GM23248 (cell line): ENCODE data around the gene DPY19L3. TPM values are rescaled to one million over a fixed set of nuclear protein-coding genes. Genes with fewer than 3 reads are reported as not detected.
A peak's percentile ranks its signal among the peaks of the same experiment; 100 is the strongest.

ENCODE experiments used
- DNase-seq: peaks from one replicate; pipeline ENCODE4 v3.0.0-alpha.2; 2015
- H2AFZ ChIP-seq: fragments of 200-600 bp; sonication (generic); 2 replicates; pipeline ENCODE4 v1.6.1; 2016; ENCODE audit warnings: antibody characterized with exemption
- H3F3A ChIP-seq: fragments of 200-600 bp; sonication (generic); 2 replicates; pipeline ENCODE4 v1.6.1; 2016; ENCODE audit warnings: mild to moderate bottlenecking, antibody characterized with exemption, mixed run types; ENCODE audit not compliant: insufficient read depth
- H3K27ac ChIP-seq: fragments of 200-600 bp; sonication (generic); 2 replicates; pipeline ENCODE4 v1.5.1; 2016; ENCODE audit warnings: mild to moderate bottlenecking
- H3K27me3 ChIP-seq: fragments of 200-600 bp; sonication (generic); replicated peaks from 2 replicates; pipeline ENCODE4 v1.6.1; 2016; ENCODE audit warnings: mild to moderate bottlenecking; ENCODE audit not compliant: insufficient read depth
- H3K36me3 ChIP-seq: fragments of 200-600 bp; sonication (generic); 2 replicates; pipeline ENCODE4 v1.6.1; 2016; ENCODE audit warnings: low read depth, mild to moderate bottlenecking
- H3K4me1 ChIP-seq: fragments of 200-600 bp; sonication (generic); 2 replicates; pipeline ENCODE4 v1.6.1; 2016; ENCODE audit warnings: mild to moderate bottlenecking; ENCODE audit not compliant: insufficient read depth
- H3K4me2 ChIP-seq: fragments of 200-600 bp; sonication (generic); one replicate; pipeline ENCODE4 v1.6.1; 2016; ENCODE audit warnings: mild to moderate bottlenecking; ENCODE audit not compliant: unreplicated experiment
- H3K4me3 ChIP-seq: fragments of 200-600 bp; sonication (generic); 2 replicates; pipeline ENCODE4 v1.5.1; 2016; ENCODE audit warnings: mild to moderate bottlenecking
- H3K79me2 ChIP-seq: fragments of 200-600 bp; sonication (generic); 2 replicates; pipeline ENCODE4 v1.6.1; 2016; ENCODE audit warnings: mild to moderate bottlenecking; ENCODE audit not compliant: insufficient read depth
- H3K9ac ChIP-seq: fragments of 200-600 bp; sonication (generic); 2 replicates; pipeline ENCODE4 v1.6.1; 2016; ENCODE audit warnings: mild to moderate bottlenecking
- H3K9me2 ChIP-seq: fragments of 200-600 bp; sonication (generic); 2 replicates; pipeline ENCODE4 v1.6.1; 2016; ENCODE audit warnings: mixed run types, mild to moderate bottlenecking, moderate library complexity; ENCODE audit not compliant: insufficient read depth
- H3K9me3 ChIP-seq: fragments of 200-600 bp; sonication (generic); one replicate; pipeline ENCODE4 v1.6.1; 2017; ENCODE audit warnings: low read depth
- H4K20me1 ChIP-seq: fragments of 200-600 bp; sonication (generic); 2 replicates; pipeline ENCODE4 v1.6.0; 2016; ENCODE audit not compliant: insufficient read depth
- EZH2 ChIP-seq: fragments of 200-600 bp; sonication (generic); IDR thresholded peaks from 2 replicates; pipeline ENCODE4 v1.6.1; 2018; ENCODE audit warnings: antibody characterized with exemption, mild to moderate bottlenecking; ENCODE audit not compliant: insufficient read depth, poor library complexity, severe bottlenecking
- EZH2phosphoT487 ChIP-seq: fragments of 200-600 bp; sonication (generic); IDR thresholded peaks from 2 replicates; pipeline ENCODE4 v1.6.1; 2018; ENCODE audit warnings: antibody characterized with exemption, moderate library complexity, mild to moderate bottlenecking, low read depth; ENCODE audit not compliant: insufficient read depth
- WGBS, 2 experiments: methylation state at CpG; one replicate each; pipeline ENCODE4 v1.1.6; 2015 to 2017; ENCODE audit warnings: low lambda C conversion rate in 2 of 2, low coverage in 1 of 2; ENCODE audit errors: missing lambda C conversion rate in 2 of 2; 5-methylcytosine and 5-hydroxymethylcytosine counted together
- in situ Hi-C: fragments of 300-500 bp; cut with MboI; formaldehyde crosslinking; loops from 2 replicates; pipeline ENCODE4 v1.15.0; 2020
- polyA plus RNA-seq: library from polyadenylated mRNA; unstranded; fragments of >200 nt; fragmentation: Nextera tagmentation; extraction: Ambion mirVana; gene quantifications from 2 replicates; pipeline ENCODE4 v1.2.1, GENCODE V29; 2016
- total RNA-seq: library from RNA; depleted of rRNA; stranded (reverse); fragments of >200 nt; shearing (Covaris generic); gene quantifications from 2 replicates; pipeline ENCODE4 v1.2.3, GENCODE V29; 2014

Gene DPY19L3
- total and polyA plus RNA-seq, 2 experiments from 2014 or later = 7.6 to 15.3 TPM

DNA sequence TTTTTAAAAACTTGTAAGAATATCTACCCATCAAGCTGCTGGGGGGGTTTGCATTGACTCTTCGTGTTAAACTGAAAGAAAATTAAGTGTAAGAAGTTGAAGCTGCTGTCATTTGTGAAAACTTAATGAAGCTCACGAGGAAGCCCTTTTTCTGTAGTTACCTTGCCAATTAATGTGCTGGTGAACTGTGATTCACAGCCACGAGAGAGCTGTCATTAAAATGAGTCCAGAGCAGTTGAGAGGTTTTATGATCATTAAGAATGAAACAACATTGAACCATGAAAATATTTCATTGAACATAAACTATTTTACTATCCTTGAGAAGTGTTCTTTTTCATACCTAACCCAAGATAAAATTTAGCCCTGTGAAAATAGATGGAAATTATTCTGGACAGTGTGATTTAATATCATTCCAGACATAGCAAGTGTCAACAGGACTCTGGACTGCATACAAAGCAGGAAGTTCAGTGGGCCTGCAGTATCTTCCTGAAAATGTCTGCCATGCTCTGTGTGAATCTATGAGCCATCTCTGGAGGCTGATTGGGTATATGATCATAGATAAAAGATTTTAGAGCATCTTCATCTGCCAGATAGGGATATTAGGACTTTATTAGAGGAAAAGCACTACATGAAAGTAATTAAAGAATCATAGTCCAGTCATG is 53.8 kb downstream of the DPY19L3 start:
- no peak overlapping the region for H3K4me2 ChIP-seq
- no peaks in the 10 kb centered on the region for H3K27me3 ChIP-seq
- no peak overlapping the region for H3K4me3 ChIP-seq
- H3K9ac ChIP-seq = no peak overlapping the region
- H3K4me1 ChIP-seq = no peaks in the 10 kb centered on the region
- WGBS, 2 experiments = 75 to 80% methylated on average over 3 of the region's 3 CpGs
- no peak for TF ChIP-seq EZH2
- no peak for TF ChIP-seq EZH2phosphoT487
- no peaks in the 10 kb centered on the region for H4K20me1 ChIP-seq
- H3K9me3 ChIP-seq = no peaks in the 10 kb centered on the region
- H2AFZ ChIP-seq = no peak overlapping the region
- peaks cover 26% of the 10 kb centered on the region for H3K36me3 ChIP-seq
- no peak overlapping the region for H3K27ac ChIP-seq
- no peak for DNase-seq
- H3K9me2 ChIP-seq = no peaks in the 10 kb centered on the region
- in situ Hi-C loops = no loop called here
- H3F3A ChIP-seq = no peaks in the 10 kb centered on the region
- no peaks in the 10 kb centered on the region for H3K79me2 ChIP-seq

DNA sequence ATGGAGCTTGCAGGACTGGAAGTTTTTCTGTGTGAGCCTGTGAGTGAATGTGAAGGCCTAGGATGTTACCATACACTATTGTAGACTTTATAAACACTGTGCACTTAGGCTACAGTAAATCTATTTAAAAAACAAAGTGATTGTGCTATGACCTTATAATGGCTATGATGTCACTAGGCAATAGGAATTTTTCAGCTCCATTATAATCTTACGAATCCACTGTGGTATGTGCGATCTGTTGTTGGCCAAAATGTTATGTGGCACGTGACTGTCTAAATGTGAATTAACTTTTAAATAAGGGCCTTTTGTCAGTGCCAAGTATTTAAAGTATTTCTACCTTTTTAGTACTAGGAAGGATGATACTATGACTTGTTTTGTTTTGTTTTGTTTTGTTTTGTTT is 54.9 kb downstream of the DPY19L3 start:
- WGBS, 2 experiments = 89 to 90% methylated on average over 3 of the region's 3 CpGs
- H3K9me3 ChIP-seq = no peaks in the 10 kb centered on the region

DNA sequence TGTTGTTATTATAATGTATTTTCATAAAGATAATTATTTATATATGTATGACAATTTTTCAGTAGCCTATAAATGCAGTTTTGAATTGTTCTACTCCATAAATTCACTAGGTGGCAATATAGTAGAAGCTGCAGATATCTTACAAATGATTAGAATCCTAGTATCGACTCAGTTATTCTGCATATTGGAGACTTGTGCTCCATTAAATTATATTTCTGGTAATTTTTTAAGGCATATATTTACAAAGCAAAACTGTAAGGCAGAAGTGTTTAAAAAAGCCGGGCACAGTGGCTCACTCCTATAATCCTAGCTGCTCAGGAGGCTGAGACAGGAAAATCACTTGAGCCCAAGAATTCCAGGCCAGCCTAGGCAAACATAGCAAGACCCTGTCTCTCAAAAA is 58.7 kb downstream of the DPY19L3 start:
- H2AFZ ChIP-seq = no peak overlapping the region
- in situ Hi-C loops = no loop called here
- no peaks in the 10 kb centered on the region for H3K9me3 ChIP-seq
- H3K27me3 ChIP-seq = no peaks in the 10 kb centered on the region
- H3K9ac ChIP-seq = no peak overlapping the region
- H3K9me2 ChIP-seq = no peaks in the 10 kb centered on the region
- H3K27ac ChIP-seq = no peak overlapping the region
- no peak overlapping the region for H3K4me2 ChIP-seq
- WGBS, 2 experiments = 80 to 84% methylated on average over 2 of the region's 2 CpGs
- peak; percentile 24 for DNase-seq
- peaks cover 14% of the 10 kb centered on the region; the same call in 1 of the 2 replicates for H3K36me3 ChIP-seq
- no peaks in the 10 kb centered on the region for H4K20me1 ChIP-seq
- H3K79me2 ChIP-seq = no peaks in the 10 kb centered on the region
- no peak for TF ChIP-seq EZH2phosphoT487
- TF ChIP-seq EZH2 = no peak
- no peak overlapping the region for H3K4me3 ChIP-seq
- no peaks in the 10 kb centered on the region for H3F3A ChIP-seq
- H3K4me1 ChIP-seq = no peaks in the 10 kb centered on the region

More for the DNA sequence above, 54.9 kb downstream of the DPY19L3 start:
- H4K20me1 ChIP-seq = no peaks in the 10 kb centered on the region
- peaks cover 25% of the 10 kb centered on the region for H3K36me3 ChIP-seq
- H2AFZ ChIP-seq = no peak overlapping the region
- H3K9ac ChIP-seq = no peak overlapping the region
- no peak for DNase-seq
- no peaks in the 10 kb centered on the region for H3F3A ChIP-seq
- no peaks in the 10 kb centered on the region for H3K4me1 ChIP-seq
- no peaks in the 10 kb centered on the region for H3K79me2 ChIP-seq
- no peak for TF ChIP-seq EZH2phosphoT487
- no peak for TF ChIP-seq EZH2
- no peak overlapping the region for H3K4me2 ChIP-seq
- H3K9me2 ChIP-seq = no peaks in the 10 kb centered on the region
- H3K27me3 ChIP-seq = no peaks in the 10 kb centered on the region
- in situ Hi-C loops = no loop called here
- no peak overlapping the region for H3K27ac ChIP-seq
- H3K4me3 ChIP-seq = no peak overlapping the region

DNA sequence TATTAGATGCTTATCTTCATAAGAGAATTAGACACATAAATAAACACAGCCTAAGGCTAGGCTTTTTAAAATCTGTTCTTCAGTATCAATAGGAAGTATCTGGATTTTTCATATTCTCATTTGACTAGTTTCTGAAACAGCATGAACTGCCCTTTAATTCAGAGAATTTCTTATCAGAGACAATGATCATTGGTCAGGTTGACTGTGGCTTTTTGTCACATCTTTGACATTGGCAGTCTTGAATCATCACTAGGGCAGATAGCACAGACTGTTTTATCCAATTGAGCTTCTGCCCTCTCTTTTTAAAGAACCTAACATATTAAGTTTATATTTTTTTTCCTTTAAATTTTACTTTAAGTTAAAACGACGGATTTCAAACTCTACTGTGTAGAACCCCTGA is 59.6 kb downstream of the DPY19L3 start:
- no peak overlapping the region for H3K4me2 ChIP-seq
- H2AFZ ChIP-seq = no peak overlapping the region
- no peaks in the 10 kb centered on the region for H3K9me2 ChIP-seq
- peaks cover 8% of the 10 kb centered on the region; the same call in 1 of the 2 replicates for H3K36me3 ChIP-seq
- 97 to 99% methylated on average over 2 of the region's 2 CpGs for WGBS, 2 experiments
- H4K20me1 ChIP-seq = no peaks in the 10 kb centered on the region
- TF ChIP-seq EZH2phosphoT487 (no peak), EZH2 (no peak)
- no peaks in the 10 kb centered on the region for H3K4me1 ChIP-seq
- no peak overlapping the region for H3K27ac ChIP-seq
- no peak overlapping the region for H3K9ac ChIP-seq
- H3K9me3 ChIP-seq = no peaks in the 10 kb centered on the region
- in situ Hi-C loops = no loop called here
- no peaks in the 10 kb centered on the region for H3K79me2 ChIP-seq
- DNase-seq = no peak
- no peak overlapping the region for H3K4me3 ChIP-seq
- H3K27me3 ChIP-seq = no peaks in the 10 kb centered on the region
- H3F3A ChIP-seq = no peaks in the 10 kb centered on the region

DNA sequence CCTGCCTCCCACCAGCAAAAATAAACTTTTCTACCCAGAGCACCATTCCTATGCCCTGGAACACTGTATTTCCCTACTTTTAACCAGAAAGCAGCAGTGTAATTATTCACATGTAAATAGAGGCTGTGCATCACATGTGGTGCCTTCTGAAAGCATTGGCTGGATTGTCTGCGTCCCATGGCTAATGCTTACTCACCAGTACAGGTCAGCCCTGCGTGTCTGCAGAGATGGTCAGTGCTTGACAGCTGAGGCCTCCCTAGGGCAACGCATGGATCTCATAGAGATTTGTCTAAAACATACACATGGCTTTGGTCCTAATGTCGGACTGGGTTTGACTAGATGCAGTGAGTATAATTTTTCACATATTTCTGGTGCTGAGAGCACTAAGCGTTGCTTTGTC is 64.2 kb downstream of the DPY19L3 start:
- Histone ChIP-seq H3K9ac (no peak overlapping the region), H3K4me2 (no peak overlapping the region), H3K9me2 (no peaks in the 10 kb centered on the region), H3K27me3 (no peaks in the 10 kb centered on the region), H4K20me1 (no peaks in the 10 kb centered on the region), H3K4me3 (no peak overlapping the region), H3K9me3 (no peaks in the 10 kb centered on the region), H3K4me1 (no peaks in the 10 kb centered on the region), H2AFZ (no peak overlapping the region), H3K79me2 (no peaks in the 10 kb centered on the region), H3K36me3 (peaks cover 5% of the 10 kb centered on the region; the same call in 1 of the 2 replicates), H3K27ac (no peak overlapping the region), H3F3A (no peaks in the 10 kb centered on the region)
- WGBS, 2 experiments = 52 to 53% methylated on average over 5 of the region's 5 CpGs
- TF ChIP-seq EZH2phosphoT487 (no peak), EZH2 (no peak)
- in situ Hi-C loops = no loop called here
- DNase-seq = peak; percentile 66
